ENCODE results near the gene RPP40.

Gene RPP40

DNA sequence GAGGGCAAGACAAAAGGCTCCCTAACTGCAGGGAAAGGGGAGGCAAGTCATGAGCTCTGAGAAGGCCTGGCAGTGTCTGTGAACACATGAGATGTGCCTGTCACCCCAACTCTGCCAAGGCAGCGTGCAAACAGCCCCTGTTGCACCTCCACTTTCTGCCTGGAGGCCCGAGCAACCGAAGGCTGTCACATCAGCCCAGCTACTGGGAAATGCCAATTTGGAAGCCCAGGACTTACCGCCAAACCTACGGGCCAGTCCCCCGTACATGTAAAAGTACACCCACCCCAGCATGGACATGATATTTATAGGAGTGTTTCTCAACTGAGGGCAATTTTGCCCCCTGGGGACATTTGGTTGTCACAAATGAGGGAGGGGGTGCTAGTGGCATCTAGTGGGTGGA, 27.3 kb upstream of the RPP40 start:
- TF ChIP-seq CTCF (IDR thresholded peaks at IDR 0.05; ENCODE audit: insufficient read depth, low read depth, low read length, missing control alignments), result no peak

GRCh38 chr6:5030596-5031136, 26.8 kb upstream of the RPP40 start:
- peak; percentile 71 for TF ChIP-seq CTCF (IDR thresholded peaks at IDR 0.05; ENCODE audit: insufficient read depth, low read depth, low read length, missing control alignments)
- peak; percentile 91 for DNase-seq (ENCODE audit: low read depth)
- H3K4me3 ChIP-seq (ENCODE audit: low read depth, low read length), result no peak overlapping the region

More for the DNA sequence above, 27.3 kb upstream of the RPP40 start:
- no peak for DNase-seq (ENCODE audit: low read depth)
- H3K4me3 ChIP-seq (ENCODE audit: low read depth, low read length), result no peak overlapping the region

DNA sequence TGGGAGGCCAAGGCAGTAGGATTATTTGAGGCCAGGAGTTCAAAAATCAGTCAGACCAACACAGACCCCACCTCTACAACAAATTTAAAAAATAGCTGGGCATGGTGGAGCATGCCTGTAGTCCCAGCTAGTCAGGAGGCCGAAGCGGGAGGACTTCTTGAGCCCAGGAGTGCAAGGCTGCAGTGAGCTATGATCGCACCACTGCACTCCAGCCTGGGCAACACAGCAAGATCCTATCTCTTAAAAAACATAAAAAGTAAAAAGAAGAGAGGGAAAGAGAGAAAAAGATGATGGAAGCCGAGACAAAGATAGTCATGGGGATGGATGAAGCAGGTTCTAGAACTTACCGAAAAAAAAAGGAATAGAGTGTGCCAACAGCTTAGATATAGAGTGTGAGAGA, 25.8 kb upstream of the RPP40 start:
- DNase-seq (ENCODE audit: low read depth), result no peak
- no peak overlapping the region for H3K4me3 ChIP-seq (ENCODE audit: low read depth, low read length)
- TF ChIP-seq CTCF (IDR thresholded peaks at IDR 0.05; ENCODE audit: insufficient read depth, low read depth, low read length, missing control alignments), result no peak

DNA sequence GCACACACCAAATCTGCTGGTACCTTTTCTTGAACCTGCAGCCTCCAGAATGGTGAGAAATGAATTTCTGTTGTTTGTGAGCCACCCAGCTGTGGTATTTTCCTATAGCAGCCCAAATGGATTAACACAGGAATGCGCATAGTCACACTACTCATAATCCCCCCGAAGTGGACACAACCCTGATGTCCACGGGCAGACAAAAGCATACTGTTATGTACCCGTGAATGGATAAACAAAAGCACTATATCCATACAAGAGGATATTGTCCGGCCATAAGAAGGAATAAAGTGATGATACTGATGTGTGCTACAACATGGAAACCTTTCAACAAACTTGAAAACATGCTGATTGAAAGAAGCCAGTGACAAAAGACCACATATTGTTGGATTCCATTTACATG, 25.1 kb upstream of the RPP40 start:
- TF ChIP-seq CTCF (IDR thresholded peaks at IDR 0.05; ENCODE audit: insufficient read depth, low read depth, low read length, missing control alignments), result no peak
- no peak for DNase-seq (ENCODE audit: low read depth)
- no peak overlapping the region for H3K4me3 ChIP-seq (ENCODE audit: low read depth, low read length)

- H3K4me3 ChIP-seq (ENCODE audit: low read depth, low read length), result no peak overlapping the region
- TF ChIP-seq CTCF (IDR thresholded peaks at IDR 0.05; ENCODE audit: insufficient read depth, low read depth, low read length, missing control alignments), result no peak
- no peak for DNase-seq (ENCODE audit: low read depth)
Measured at GRCh38 chr6:5028301-5028700, 24.5 kb upstream of the RPP40 start.

DNA sequence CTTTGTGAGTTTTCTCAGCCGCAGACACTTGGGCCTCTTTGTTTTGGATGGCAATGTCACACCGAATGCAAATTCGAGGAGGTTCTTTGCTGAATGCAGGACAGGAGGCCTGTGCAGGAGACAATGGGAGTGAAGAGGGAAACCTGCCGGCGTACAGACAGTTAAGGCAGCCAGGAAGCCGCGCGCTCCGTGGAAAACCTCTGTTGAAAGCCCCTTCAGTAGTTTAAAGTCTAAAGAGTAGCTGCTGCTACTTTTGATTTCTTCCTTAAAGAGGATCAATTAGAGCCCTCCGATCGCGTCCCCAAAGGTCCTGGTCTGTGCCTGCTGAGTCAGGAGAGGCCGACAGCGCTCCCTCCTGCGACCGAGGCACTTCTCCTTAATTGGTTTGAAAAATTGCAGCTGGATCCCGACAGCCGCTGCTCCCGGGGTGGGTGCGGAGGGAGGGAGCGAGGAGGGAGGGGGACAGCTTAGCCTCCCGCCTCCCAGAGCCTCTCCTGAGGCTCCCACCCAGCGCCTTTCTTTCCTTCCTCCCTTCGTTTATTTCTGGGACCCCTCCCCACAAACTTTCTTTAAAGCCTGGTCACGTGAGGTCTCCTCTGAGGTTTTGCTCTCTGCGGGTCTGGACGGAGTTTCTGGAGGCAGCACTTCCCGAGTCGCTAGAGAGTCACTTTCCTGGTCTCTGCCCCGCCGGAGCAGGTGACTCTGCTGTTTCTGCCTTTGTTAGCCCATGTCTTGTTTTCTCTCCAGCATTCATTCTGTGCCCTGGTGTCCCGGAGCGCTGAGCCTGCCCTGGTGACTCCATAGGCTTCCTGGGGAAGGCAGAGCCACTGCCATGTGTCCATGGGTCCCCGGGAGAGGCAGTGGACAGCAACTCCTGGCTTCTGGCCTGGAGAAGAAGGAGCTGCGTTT, 22.3 kb upstream of the RPP40 start:
- DNase-seq (ENCODE audit: low read depth), result no peak
- no peak overlapping the region for H3K4me3 ChIP-seq (ENCODE audit: low read depth, low read length)
- no peak for TF ChIP-seq CTCF (IDR thresholded peaks at IDR 0.05; ENCODE audit: insufficient read depth, low read depth, low read length, missing control alignments)
